Suprapubic skin (tissue), 4 donors: ENCODE results near the gene HECA.

Experiments used
- POLR2A ChIP-seq, 2 donors: fragments of 450-650 bp; IDR thresholded peaks; one replicate each; pipeline ENCODE4 v1.6.1; 2017; ENCODE audit warnings: antibody characterized with exemption in 2 of 2, mild to moderate bottlenecking in 2 of 2, moderate library complexity in 2 of 2
- POLR2AphosphoS5 ChIP-seq, 3 donors: sonication (generic); formaldehyde crosslinking; IDR thresholded peaks; one replicate each; pipeline ENCODE4 v1.6.1; 2017; ENCODE audit warnings: antibody characterized with exemption in 3 of 3
- TF ChIP-seq, protein P1 (sequence below), 2 donors: fragments of 200-600 bp in 1 of 2; fragments of 450-650 bp in 1 of 2; sonication (generic) in 1 of 2; IDR thresholded peaks; one replicate each; pipeline ENCODE4 v1.5.1; 2016 to 2019; ENCODE audit warnings: antibody characterized with exemption in 2 of 2, mild to moderate bottlenecking in 1 of 2, moderate library complexity in 1 of 2

- TF ChIP-seq, protein P1, sequence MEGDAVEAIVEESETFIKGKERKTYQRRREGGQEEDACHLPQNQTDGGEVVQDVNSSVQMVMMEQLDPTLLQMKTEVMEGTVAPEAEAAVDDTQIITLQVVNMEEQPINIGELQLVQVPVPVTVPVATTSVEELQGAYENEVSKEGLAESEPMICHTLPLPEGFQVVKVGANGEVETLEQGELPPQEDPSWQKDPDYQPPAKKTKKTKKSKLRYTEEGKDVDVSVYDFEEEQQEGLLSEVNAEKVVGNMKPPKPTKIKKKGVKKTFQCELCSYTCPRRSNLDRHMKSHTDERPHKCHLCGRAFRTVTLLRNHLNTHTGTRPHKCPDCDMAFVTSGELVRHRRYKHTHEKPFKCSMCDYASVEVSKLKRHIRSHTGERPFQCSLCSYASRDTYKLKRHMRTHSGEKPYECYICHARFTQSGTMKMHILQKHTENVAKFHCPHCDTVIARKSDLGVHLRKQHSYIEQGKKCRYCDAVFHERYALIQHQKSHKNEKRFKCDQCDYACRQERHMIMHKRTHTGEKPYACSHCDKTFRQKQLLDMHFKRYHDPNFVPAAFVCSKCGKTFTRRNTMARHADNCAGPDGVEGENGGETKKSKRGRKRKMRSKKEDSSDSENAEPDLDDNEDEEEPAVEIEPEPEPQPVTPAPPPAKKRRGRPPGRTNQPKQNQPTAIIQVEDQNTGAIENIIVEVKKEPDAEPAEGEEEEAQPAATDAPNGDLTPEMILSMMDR (IDR thresholded peaks at IDR 0.05) = peak in 1 of 2 donors; percentile 29
- TF ChIP-seq POLR2A (IDR thresholded peaks at IDR 0.05) (no peak), POLR2AphosphoS5 (IDR thresholded peaks at IDR 0.05) (no peak)
Observed at GRCh38 chr6:139124887-139125672, 9.8 kb upstream of the HECA start.
